HG03565 (cell line): ENCODE data around the gene RGS11.
"Not testable (repeated sequence)": the region's sequence is repeated elsewhere in the genome, so short reads cannot be mapped to it uniquely, and the experiment has no call there.

Experiments used
- ATAC-seq: cut with Tn5 transposase; IDR thresholded peaks from one replicate; pipeline ENCODE4 v1.9.1; 2021; ENCODE audit warnings: mild to moderate bottlenecking, moderate library complexity; ENCODE audit not compliant: unreplicated experiment

The RGS11 gene

GRCh38 chr16:280991-281659, 5.4 kb upstream of the RGS11 start:
- ATAC-seq = no peak

DNA sequence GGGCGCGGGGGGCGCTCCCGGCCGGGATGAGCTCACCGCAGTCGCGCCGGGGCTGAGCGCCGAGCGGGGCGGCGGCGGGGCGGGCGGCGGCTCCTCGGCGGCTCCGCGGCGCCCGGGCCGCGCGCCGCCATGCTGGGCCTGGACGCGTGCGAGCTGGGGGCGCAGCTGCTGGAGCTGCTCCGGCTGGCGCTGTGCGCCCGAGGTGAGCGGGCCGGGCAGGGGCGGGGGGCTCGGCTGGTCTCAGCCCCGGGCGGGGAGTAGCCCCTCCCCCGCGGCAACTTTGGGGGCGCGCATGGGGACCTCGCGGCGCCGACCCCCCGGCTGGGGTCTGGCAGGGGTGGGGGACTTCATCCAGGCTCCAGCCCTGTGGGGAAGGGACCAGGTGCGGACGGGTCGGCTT, 4.8 kb upstream of the RGS11 start, which contains the start of gene ARHGDIG:
Gene ARHGDIG, plus strand, starts transcription at position 40 of the 400 bp plus-strand sequence. Its CDS starts 90 bp downstream, at position 130.
- no peak for ATAC-seq

DNA sequence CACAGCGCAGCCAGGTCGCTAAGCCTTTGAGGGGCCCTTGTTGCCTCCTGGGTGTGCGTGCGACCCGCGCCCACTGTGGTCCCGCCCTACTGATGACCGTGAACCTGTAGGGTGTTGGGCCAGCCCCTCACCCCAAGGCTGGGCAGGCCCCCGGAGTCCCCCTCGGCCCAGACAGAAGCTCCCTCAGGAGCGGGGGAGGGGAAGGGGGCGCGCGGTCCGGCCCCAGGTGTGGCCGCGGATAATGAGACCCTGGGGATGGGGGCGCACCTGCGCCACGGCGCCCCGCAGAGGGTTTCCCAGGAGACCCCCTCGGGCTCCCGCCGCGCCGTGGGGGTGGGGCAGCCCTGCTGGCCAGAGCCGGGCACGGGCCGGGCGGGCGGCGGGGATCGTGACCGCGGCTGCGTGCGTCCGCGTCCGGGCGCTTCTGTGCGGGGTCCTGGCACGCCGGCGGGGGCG, 4.3 kb upstream of the RGS11 start:
- no peak for ATAC-seq

- ATAC-seq = no peak
Observed at GRCh38 chr16:279531-279930, 3.8 kb upstream of the RGS11 start.

GRCh38 chr16:278863-279366, 3.2 kb upstream of the RGS11 start:
- no peak for ATAC-seq

- no peak for ATAC-seq
Observed at GRCh38 chr16:276426-277077, 808 bp upstream of the RGS11 start.

GRCh38 chr16:275041-275641, 603 bp downstream of the RGS11 start:
- no peak for ATAC-seq

DNA sequence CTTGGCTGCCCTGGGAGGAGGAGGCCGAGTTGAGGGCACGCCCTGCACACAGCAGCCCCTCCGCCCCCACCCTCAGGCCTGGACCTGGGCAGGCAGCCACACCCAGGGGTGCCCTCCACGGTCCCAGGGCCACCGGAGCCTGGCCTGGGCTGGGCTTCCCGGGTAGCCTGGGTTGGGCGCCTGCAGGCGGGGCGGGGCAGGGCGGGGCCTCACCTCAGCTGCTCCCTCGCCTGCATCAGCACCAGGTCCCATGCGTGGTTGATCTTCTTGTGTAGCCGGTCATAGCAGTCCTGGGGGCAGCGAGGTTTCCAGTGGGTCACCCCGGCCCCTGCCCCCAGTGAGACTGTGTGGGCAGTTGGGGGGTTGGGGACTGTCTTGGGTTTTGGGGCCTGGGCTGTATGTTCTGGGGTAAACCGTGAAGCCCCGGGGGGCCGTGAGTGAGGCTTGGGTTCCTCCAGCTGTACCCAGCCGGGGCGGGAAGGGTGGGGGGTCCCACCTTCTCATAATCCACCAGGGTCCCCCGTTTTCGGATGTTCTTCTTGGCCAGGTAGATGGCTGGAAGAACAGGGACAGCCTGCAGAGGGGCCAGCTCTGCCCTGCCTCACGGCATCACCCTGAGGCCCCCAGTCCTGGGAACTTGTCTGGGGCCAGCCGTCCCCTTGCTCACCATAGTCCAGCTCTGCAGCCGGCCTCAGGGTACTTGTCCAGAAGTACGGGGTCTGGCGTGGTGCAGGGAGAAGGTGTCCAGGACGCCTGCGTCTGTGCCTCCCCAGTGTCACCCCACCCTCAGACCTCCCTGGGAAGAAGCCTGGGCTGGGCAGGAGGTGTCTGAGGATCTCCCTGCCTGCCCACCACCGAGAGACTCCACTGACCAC, 2.0 kb downstream of the RGS11 start:
- ATAC-seq = no peak

- no peak for ATAC-seq
Observed at GRCh38 chr16:272633-273546, 2.9 kb downstream of the RGS11 start.

GRCh38 chr16:270381-271255, 5.1 kb downstream of the RGS11 start:
- no peak for ATAC-seq

DNA sequence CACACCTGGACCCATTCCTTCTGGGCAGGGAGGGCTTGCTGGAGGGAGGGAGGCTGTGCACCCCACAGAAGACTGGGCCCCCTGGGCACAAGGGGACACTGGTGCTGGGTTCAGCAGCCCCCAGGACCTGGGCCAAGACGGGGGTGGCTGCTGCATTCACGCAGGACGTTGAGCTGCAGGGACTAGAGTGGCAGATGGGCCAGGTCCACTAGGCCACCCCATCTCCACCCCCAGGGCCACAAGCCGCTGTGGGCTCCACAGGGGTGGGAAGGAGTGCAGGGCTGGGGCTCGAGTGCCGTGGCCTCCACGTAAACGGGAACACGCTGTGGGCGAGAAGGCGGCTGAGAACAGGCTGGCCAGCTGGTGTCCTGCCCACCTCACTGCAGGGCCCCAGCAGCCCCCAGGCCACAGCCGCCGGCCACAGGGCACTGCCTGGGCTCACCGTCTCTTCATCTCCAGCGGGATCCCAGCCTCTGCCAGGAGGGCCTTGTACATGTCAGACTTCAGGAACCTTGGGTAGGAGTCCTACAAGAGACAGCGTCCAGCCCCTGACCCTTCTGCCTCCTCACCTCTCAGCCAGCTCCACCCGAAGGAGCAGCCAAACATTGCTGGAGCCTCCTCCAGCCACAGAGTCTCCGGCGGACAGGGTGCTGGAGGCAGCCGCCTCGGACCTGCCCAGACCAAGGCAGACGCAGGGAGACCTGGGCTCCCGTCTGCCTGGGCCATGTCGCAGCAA, 6.5 kb downstream of the RGS11 start:
- ATAC-seq = no peak

DNA sequence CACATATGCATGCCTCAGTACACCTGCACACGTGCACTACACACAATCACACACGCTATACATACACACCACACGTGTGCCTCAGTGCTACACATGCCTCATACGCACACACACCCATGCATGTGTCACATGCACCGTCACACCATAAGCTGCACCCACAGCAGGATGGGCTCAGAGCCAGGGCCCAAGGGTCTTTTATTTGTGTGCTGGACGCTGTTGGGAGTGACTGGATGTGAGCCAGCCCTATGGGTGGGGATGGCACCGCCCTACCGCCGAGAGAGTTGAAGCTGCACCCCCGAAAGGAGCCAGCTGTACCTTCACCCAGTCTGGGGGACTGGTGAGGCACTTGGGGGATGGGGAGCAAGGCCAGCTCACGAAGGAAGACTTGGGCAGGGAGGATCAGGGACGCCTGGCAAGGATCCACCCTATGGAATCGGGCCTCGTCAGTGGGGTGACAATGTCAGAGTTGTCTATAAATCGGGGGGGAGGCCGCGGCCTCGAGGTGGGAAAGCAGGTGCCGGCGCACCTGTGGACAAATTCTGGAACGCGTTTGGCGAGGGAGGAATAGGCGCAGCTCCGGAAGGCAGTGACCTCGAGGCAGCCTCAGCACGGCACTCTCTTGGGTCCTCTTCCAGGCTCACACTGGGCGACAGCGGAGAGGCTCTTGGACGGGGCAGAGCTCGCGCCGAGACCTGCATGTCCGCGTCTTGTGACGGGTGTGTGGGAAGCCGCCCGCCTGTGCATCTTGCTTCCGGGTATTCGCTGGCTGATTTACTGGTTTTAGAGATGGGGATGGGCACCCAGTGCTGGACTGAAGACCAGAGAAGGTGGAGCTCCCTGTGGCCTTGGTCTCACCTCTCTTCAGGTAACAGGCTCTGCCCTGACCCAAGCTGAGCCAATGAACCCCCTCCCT, 7.3 kb downstream of the RGS11 start:
- no peak for ATAC-seq

DNA sequence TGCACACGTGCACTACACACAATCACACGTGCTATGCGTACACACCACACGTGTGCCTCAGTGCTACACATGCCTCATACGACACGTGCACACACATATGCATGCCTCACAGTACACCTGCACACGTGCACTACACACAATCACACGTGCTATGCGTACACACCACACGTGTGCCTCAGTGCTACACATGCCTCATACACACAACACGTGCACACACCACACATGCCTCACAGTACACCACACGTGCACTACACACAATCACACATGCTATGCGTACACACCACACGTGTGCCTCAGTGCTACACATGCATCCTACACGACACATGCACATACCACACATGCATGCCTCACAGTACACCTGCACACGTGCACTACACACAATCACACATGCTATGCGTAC, 8.2 kb downstream of the RGS11 start:
- not testable (repeated sequence) for ATAC-seq

GRCh38 chr16:266258-267164, 9.2 kb downstream of the RGS11 start:
- no peak for ATAC-seq

DNA sequence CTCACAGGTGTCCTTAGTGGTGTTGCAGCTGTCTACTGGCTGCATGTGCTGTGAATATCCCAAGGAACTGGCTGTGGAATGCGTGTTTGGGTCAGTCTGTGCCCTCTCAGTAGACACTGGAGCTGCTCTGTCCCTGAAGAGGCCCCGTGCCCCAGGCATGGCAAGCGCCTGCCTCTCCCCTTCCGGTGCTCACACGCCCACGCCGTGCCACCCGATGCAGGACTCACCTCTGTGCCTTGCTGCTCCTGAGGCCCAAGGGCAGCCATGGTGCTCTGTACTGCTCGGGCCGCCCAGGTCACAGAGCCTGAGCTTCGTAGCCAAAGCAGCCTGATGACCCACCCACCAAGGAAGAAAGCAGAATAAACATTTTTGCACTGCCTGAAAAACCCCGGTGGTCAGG, 10.0 kb downstream of the RGS11 start:
- ATAC-seq = no peak

DNA sequence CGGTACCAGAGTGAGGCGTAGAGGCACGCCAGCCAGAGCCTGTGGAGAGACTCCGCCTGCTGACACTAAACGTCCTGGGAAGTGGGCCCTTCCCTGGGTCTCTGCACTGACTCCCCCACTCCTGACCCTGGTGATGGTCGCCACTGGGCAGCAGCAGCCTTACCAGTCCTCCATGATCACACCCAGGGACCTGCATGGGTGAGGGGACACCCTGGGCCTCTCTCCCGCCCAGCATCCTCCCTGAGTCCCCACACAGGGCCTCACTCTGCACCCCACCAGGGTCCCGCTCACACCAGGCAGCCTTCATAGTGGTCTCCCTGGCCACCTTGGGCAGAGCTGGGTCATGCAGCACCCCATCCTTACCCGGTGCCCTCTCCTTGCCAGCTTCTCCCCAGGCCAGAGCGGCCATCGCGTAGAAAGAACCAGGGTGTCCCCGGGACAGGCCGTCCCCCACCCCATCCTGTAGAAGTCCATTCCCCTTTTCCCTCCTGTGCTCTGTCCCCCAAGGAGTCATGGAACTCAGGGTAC, 10.7 kb downstream of the RGS11 start:
- no peak for ATAC-seq
